Lung (tissue), 12 donors: ENCODE results near the gene NEURL4. TPM values are rescaled to one million over a fixed set of nuclear protein-coding genes. Genes with fewer than 3 reads are reported as not detected.

Experiments
- ATAC-seq: fragments of 200-7000 bp; cut with Tn5 transposase; one replicate; pipeline ENCODE4 v1.9.1; 2020; ENCODE audit warnings: moderate number of reproducible peaks; ENCODE audit not compliant: insufficient read depth, low FRiP score
- DNase-seq, 3 donors: peaks; one replicate each; pipeline ENCODE4 v3.0.0-alpha.2; 2013 to 2017
- H3K27ac ChIP-seq, 2 donors: one replicate each; pipeline ENCODE4 v1.5.1; 2013; ENCODE audit warnings: mild to moderate bottlenecking in 2 of 2, moderate library complexity in 2 of 2, control low read depth in 1 of 2, inconsistent platforms in 1 of 2, low read depth in 1 of 2, low read length in 1 of 2
- H3K27me3 ChIP-seq, 3 donors: one replicate each; pipeline ENCODE4 v1.5.1; 2013; ENCODE audit warnings: low read length in 2 of 3; ENCODE audit not compliant: control insufficient read depth in 3 of 3, insufficient read depth in 3 of 3
- H3K36me3 ChIP-seq, 4 donors: one replicate each; pipeline ENCODE4 v1.5.1; 2013; ENCODE audit warnings: low read length in 4 of 4, mild to moderate bottlenecking in 1 of 4, moderate library complexity in 1 of 4; ENCODE audit not compliant: control insufficient read depth in 4 of 4, insufficient read depth in 4 of 4
- H3K4me1 ChIP-seq, 5 donors: one replicate each; pipeline ENCODE4 v1.5.1; 2013; ENCODE audit warnings: low read length in 5 of 5, mild to moderate bottlenecking in 2 of 5, moderate library complexity in 1 of 5; ENCODE audit not compliant: control insufficient read depth in 5 of 5, insufficient read depth in 5 of 5
- H3K4me3 ChIP-seq: one replicate; pipeline ENCODE4 v1.5.1; 2013; ENCODE audit warnings: mild to moderate bottlenecking, control low read depth, moderate library complexity
- H3K9ac ChIP-seq, 2 donors: one replicate each; pipeline ENCODE4 v1.5.1; 2013; ENCODE audit warnings: low read length in 2 of 2, control low read depth in 1 of 2; ENCODE audit not compliant: insufficient read depth in 1 of 2
- H3K9me3 ChIP-seq, 4 donors: one replicate each; pipeline ENCODE4 v1.5.1; 2013; ENCODE audit warnings: low read length in 3 of 4, mild to moderate bottlenecking in 1 of 4, moderate library complexity in 1 of 4; ENCODE audit not compliant: control insufficient read depth in 4 of 4, insufficient read depth in 3 of 4
- WGBS, 2 donors: extraction: QIAGEN DNeasy Blood & Tissue Kit; methylation state at CpG; one replicate each; pipeline ENCODE4 v1.1.7; 2013; 5-methylcytosine and 5-hydroxymethylcytosine counted together
- polyA plus RNA-seq, 2 donors: library from polyadenylated mRNA; stranded (reverse); fragments of 200-250 nt; gene quantifications; one replicate each; pipeline ENCODE4 v1.2.1, GENCODE V29; 2013
- total RNA-seq, 2 donors: library from RNA; depleted of rRNA in 1 of 2; stranded (reverse); fragments of >200 nt in 1 of 2; gene quantifications; one replicate each; pipeline ENCODE4 v1.2.1, GENCODE V29; 2014 to 2021
- TF ChIP-seq, protein P1 (sequence below): IDR thresholded peaks from 2 replicates; pipeline ENCODE4 v1.5.1; 2012; ENCODE audit warnings: mild to moderate bottlenecking; ENCODE audit errors: control extremely low read depth, extremely low read depth
- donor health status: control.
- donor health status: control.
- donor health status: Bipolar disorder and iron deficiency.
- donor health status: healthy.
- donor health status: DM: yes; HTN: yes; CAD: no.

NEURL4 gene
- total and polyA plus RNA-seq, 4 donors = 17.3 to 33.9 (median 24.3) TPM

DNA sequence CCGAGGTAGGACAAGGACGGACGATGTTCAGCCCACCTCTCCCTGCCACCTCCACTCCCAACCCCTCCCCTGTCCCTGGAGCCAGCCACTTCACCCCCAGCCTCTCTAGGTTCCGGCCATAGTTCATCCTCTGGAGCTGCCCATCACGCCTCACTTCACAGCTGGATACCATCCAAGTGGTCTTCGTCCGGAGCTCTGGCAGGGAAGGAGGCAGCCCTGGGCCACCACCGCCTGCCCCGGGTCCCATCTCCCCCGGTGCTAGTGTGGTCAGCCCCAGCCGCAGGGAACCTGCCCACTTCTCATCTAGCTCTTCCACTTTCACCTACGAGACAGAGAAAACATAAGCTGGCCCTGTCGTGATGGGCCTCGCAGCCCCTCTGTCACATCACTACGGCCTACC lies 7.7 kb downstream of the NEURL4 start:
- Histone ChIP-seq H3K36me3 (peaks cover 12 to 73% (median 35%) of the 10 kb centered on the region in 4 donors), H3K27ac (no peak overlapping the region), H3K9me3 (no peaks in the 10 kb centered on the region), H3K27me3 (no peaks in the 10 kb centered on the region), H3K4me3 (no peak overlapping the region), H3K9ac (no peak overlapping the region), H3K4me1 (no peaks in the 10 kb centered on the region)
- WGBS, 2 donors = 93 to 98% methylated on average over 15 of the region's 15 CpGs
- TF ChIP-seq, protein P1, sequence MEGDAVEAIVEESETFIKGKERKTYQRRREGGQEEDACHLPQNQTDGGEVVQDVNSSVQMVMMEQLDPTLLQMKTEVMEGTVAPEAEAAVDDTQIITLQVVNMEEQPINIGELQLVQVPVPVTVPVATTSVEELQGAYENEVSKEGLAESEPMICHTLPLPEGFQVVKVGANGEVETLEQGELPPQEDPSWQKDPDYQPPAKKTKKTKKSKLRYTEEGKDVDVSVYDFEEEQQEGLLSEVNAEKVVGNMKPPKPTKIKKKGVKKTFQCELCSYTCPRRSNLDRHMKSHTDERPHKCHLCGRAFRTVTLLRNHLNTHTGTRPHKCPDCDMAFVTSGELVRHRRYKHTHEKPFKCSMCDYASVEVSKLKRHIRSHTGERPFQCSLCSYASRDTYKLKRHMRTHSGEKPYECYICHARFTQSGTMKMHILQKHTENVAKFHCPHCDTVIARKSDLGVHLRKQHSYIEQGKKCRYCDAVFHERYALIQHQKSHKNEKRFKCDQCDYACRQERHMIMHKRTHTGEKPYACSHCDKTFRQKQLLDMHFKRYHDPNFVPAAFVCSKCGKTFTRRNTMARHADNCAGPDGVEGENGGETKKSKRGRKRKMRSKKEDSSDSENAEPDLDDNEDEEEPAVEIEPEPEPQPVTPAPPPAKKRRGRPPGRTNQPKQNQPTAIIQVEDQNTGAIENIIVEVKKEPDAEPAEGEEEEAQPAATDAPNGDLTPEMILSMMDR = no peak
- ATAC-seq (no peak), DNase-seq (no peak)

- Histone ChIP-seq H3K27me3 (no peaks in the 10 kb centered on the region), H3K27ac (no peak overlapping the region), H3K9me3 (no peaks in the 10 kb centered on the region), H3K4me3 (no peak overlapping the region), H3K36me3 (peaks cover 12 to 59% (median 37%) of the 10 kb centered on the region in 4 donors), H3K4me1 (peaks cover 4 to 15% (median 6%) of the 10 kb centered on the region in 5 donors), H3K9ac (no peak overlapping the region)
- ATAC-seq = no peak
- TF ChIP-seq, protein P1 = no peak
- DNase-seq = no peak
- 94 to 98% methylated on average over 13 of the region's 13 CpGs for WGBS, 2 donors
These were observed 10.8 kb downstream of the NEURL4 start for GRCh38 chr17:7318121-7318860.

DNA sequence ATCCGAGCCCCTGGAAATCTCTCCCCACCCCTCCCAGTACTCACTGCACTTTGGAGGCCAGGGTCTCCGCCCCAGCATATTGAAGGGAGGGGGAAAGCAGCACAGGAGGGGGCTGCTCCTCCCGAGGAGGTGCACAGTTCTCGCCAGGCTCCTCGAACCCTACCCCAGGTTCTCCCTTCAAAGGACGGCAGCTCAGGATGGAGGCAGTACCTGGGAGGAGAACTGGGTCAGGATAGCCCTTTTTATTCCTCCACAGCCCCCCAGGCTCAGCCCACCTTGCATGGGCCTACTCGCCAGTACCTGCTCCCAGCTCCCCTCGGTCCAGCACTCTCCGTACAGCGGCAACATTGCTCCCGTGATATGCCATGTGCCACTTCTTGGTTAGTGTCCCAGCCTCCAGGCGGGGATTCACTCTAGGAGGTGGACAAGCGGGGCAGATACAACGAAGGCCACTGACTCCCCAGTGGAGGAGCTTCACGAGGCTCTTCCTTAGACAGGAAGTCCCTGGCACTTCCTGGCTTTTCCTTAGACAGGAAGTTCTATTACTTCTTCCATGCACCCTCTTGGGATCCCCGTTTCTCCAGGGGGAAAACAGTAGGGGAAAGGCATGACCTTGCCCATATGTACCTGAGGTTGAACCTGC lies 11.9 kb downstream of the NEURL4 start:
- Histone ChIP-seq H3K4me1 (peaks cover 4 to 15% (median 6%) of the 10 kb centered on the region in 5 donors), H3K9me3 (no peaks in the 10 kb centered on the region), H3K36me3 (peaks cover 4 to 59% (median 37%) of the 10 kb centered on the region in 4 donors), H3K4me3 (no peak overlapping the region), H3K27ac (no peak overlapping the region), H3K9ac (no peak overlapping the region), H3K27me3 (no peaks in the 10 kb centered on the region)
- ATAC-seq (no peak), DNase-seq (no peak)
- 87 to 88% methylated on average over 16 of the region's 16 CpGs for WGBS, 2 donors
- TF ChIP-seq, protein P1 = no peak
